ENCODE data around the gene MVB12B. TPM values are rescaled to one million over a fixed set of nuclear protein-coding genes. Genes with fewer than 3 reads are reported as not detected.

The MVB12B gene
- total RNA-seq, 1 experiment from 2014 or later, result 5.8 TPM

GRCh38 chr9:126513159-126514036, 186.8 kb downstream of the MVB12B start:
- no peaks in the 10 kb centered on the region for H3K4me1 ChIP-seq (ENCODE audit: insufficient read depth, low read length)
- H3K4ac ChIP-seq (ENCODE audit: low read depth, low read length), result no peak overlapping the region
- no peaks in the 10 kb centered on the region for H4K20me1 ChIP-seq (ENCODE audit: control insufficient read depth, insufficient read depth, insufficient read length)
- H3K27ac ChIP-seq (ENCODE audit: insufficient read length, low read depth, low read length), result no peak overlapping the region
- H4K8ac ChIP-seq (replicated peaks; ENCODE audit: insufficient read length, low read depth, low read length), result no peak overlapping the region
- H3K9ac ChIP-seq (ENCODE audit: extremely low read depth, insufficient read length, low read length), result no peak overlapping the region
- Mint-ChIP-seq H3K4me3 (peak overlapping the region in 1 of 2 experiments; percentile 51; a peak in 2 of 5 replicates), H3K36me3 (ENCODE audit: insufficient read depth in 1 of 3, low read depth in 3 of 3) (no peaks in the 10 kb centered on the region), H3K27ac (no peak overlapping the region), H3K9me3 (no peaks in the 10 kb centered on the region), H3K27me3 (ENCODE audit: low read depth) (peaks cover 47% of the 10 kb centered on the region), H3K4me1 (peaks cover 19 to 40% of the 10 kb centered on the region in 2 experiments)
- no peak overlapping the region for H2BK120ac ChIP-seq (ENCODE audit: low read depth, low read length, poor library complexity, severe bottlenecking)
- no peaks in the 10 kb centered on the region for H3K79me2 ChIP-seq (ENCODE audit: insufficient read depth, low read length)
- no peak overlapping the region for H4K91ac ChIP-seq (ENCODE audit: insufficient read length, low read depth, low read length)
- H3K23me2 ChIP-seq (ENCODE audit: insufficient read length, low read depth, low read length, poor library complexity, severe bottlenecking), result no peaks in the 10 kb centered on the region
- no peak overlapping the region for H4K5ac ChIP-seq (ENCODE audit: insufficient read length, low read depth, low read length)
- H3K9me3 ChIP-seq (ENCODE audit: control insufficient read depth, low read depth, low read length), result no peaks in the 10 kb centered on the region
- H2BK20ac ChIP-seq (ENCODE audit: low read depth, low read length, poor library complexity, severe bottlenecking), result no peak overlapping the region
- H2AK5ac ChIP-seq (ENCODE audit: insufficient read length, low read length), result no peak overlapping the region
- H2AFZ ChIP-seq (ENCODE audit: low read length), result no peak overlapping the region
- no peak overlapping the region for H3K14ac ChIP-seq (ENCODE audit: insufficient read depth, low read length)
- WGBS (ENCODE audit: extremely low coverage, insufficient read length, low lambda C conversion rate), result no CpG with 5 or more reads among the region's 13 CpGs
- no peak overlapping the region for H2BK12ac ChIP-seq (ENCODE audit: insufficient read length, low read depth, low read length)
- no peak overlapping the region for H3T11ph ChIP-seq (ENCODE audit: low read length)
- H3K56ac ChIP-seq (ENCODE audit: insufficient read length, low read depth, low read length), result no peak overlapping the region
- no peak overlapping the region for H2BK5ac ChIP-seq (ENCODE audit: insufficient read length, low read length)
- H3K79me1 ChIP-seq (ENCODE audit: insufficient read depth, low read depth, low read length, poor library complexity, severe bottlenecking), result no peaks in the 10 kb centered on the region
- no peak overlapping the region for H3K18ac ChIP-seq (ENCODE audit: insufficient read length, low read depth, low read length)
- H3K27me3 ChIP-seq (ENCODE audit: insufficient read depth, low read length), result no peaks in the 10 kb centered on the region; the same call in 1 of the 2 replicates
- DNase-seq, result peak; percentile 33
- H2BK15ac ChIP-seq (ENCODE audit: low read depth, low read length), result no peak overlapping the region
- no peak overlapping the region for H3K4me2 ChIP-seq (ENCODE audit: insufficient read depth, insufficient read length, low read length)
- no peak overlapping the region for H3K23ac ChIP-seq (ENCODE audit: insufficient read length, low read depth, low read length)
- TF ChIP-seq CTCF (conservative IDR thresholded peaks at IDR 0.05), result no peak; the same call in 2 of the 3 replicates
